ENCODE results near the gene C3orf20.

The C3orf20 gene

GRCh38 chr3:14793126-14793857, 118.4 kb downstream of the C3orf20 start:
- TF ChIP-seq GATA2 (IDR thresholded peaks at IDR 0.05; ENCODE audit: low read depth, low read length), result no peak
- TF ChIP-seq GATA3 (IDR thresholded peaks at IDR 0.05; ENCODE audit: low read depth, low read length), result no peak

DNA sequence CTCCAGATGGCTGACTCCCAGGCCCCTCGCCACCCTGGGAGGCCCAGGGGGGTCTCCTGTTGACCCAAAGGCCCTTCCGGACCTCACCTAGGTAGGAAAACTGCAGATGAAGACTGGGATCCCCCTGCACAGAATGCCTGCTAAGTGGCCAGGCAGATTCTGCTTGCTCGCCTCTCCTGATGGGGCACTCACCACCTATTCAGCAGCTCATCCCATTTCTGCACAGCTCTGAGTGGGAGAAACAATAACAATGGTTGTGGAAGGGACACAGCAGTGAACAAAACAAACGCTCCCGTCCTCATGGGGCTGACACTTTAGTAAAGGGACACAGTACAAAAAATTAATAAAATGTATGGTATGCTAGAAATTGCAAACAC, 118.9 kb downstream of the C3orf20 start:
- no peak for TF ChIP-seq GATA3 (IDR thresholded peaks at IDR 0.05; ENCODE audit: low read depth, low read length)
- TF ChIP-seq GATA2 (IDR thresholded peaks at IDR 0.05; ENCODE audit: low read depth, low read length), result no peak

DNA sequence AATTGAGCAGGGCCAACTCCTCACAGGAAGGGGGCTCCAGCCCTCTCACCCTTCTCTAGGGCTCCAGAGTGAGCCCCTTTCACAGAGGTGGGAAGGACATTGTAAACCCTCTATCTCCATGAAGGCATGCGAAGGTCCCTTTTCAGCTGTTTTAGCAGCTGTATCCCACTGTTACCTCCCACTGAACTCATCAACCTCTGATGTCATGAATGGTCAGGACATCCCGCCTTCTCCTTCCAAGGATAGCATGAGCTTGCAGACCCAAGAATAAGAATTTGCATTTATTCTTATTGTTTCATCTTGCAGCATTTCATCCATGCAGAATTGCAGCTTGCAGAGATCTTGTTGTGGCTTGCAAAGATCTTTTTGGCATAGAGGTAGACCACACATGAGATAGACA, 119.5 kb downstream of the C3orf20 start:
- no peak for TF ChIP-seq GATA3 (IDR thresholded peaks at IDR 0.05; ENCODE audit: low read depth, low read length)
- TF ChIP-seq GATA2 (IDR thresholded peaks at IDR 0.05; ENCODE audit: low read depth, low read length), result no peak

DNA sequence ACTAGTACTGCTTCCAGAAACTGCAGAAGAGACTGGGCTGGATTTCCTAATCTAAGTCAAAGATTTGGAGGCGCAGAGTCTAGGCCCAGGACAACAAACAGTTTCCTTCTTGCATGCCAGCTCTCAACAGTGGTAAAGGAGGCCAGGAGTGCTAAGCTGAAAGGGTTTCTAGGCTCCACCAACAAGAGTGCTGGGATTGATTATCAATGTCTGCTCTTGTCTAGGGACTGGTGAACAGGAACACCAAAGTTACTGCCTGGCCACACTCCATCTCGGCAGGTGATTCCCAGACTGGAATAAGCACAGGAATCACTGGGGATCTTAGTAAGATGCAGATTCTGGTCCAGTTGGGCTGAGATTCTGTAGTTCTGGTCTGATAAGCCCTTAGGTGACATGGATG, 121.1 kb downstream of the C3orf20 start:
- TF ChIP-seq GATA2 (IDR thresholded peaks at IDR 0.05; ENCODE audit: low read depth, low read length) (no peak), GATA3 (IDR thresholded peaks at IDR 0.05; ENCODE audit: low read depth, low read length) (no peak)

DNA sequence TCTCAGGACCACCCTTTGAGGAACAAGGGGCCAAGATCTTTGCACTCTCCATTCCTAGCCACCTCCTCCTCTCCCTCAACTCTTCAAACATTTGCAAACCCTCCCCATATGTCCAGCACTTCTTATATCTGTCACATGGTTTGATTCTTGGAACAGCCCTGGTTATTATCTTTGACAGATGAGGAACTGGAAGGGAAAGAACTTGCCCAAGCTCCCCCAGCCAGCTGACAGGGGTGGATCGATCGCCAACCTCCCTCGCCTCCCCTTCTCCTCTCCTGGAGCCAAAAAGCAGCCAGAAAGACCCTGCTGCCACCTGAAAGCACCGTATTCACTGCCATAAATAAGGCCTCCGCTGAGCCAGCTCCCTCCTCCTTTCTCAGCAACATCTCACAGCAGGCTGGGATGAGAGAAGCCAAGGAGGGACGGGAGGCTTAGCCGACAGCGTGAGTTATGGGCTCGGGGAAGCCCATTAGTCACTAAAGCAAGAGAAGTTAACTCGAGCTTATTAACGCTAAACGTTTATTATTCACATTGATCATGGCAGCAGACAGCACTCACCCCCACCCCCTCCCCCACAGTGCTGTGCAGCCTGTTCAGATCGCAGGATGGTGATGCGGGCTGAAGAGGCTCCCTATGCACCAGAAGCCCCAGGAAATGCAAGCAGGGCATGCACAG, 121.6 kb downstream of the C3orf20 start:
- TF ChIP-seq GATA3 (IDR thresholded peaks at IDR 0.05; ENCODE audit: low read depth, low read length) (no peak), GATA2 (IDR thresholded peaks at IDR 0.05; ENCODE audit: low read depth, low read length) (no peak)

DNA sequence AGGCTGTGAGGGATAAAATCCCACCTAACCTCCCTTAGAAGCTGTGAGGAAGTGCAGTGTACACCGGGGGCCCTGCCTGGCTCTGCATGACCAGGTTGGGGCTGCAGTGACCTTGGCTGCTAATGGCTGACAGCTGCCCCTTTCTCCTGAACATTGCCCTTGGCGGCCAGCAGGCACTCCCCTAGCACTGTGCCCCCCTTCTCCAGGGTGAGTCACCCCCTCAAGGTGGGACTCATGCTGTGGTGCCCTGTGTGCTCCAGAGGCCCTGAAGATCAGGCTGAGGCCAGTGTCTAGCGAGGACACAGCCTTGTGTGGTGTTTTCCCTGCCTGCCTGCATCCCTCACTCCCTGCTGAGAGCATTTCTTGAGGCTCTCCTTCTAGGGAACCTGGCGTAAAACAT, 122.8 kb downstream of the C3orf20 start:
- TF ChIP-seq GATA3 (IDR thresholded peaks at IDR 0.05; ENCODE audit: low read depth, low read length) (no peak), GATA2 (IDR thresholded peaks at IDR 0.05; ENCODE audit: low read depth, low read length) (no peak)

DNA sequence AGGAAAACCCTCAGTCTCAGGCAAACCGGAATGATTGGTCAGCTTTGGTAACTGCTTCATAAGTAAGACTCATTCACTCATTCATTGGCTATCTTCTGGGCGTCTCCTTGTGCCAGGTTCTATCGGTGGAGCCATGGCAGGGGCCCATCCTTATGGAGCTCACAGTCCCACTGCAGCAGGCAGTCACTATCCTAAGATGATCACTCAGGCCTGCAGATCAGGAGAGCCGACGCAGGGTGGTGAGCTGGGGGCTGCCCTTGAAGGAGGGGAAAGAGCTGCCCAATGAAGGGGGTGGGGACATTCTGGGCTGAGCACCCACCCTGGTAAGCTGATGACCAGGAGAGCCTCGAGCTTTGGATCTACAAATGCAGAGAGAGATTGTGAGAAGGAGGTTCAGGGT, 123.3 kb downstream of the C3orf20 start:
- no peak for TF ChIP-seq GATA3 (IDR thresholded peaks at IDR 0.05; ENCODE audit: low read depth, low read length)
- no peak for TF ChIP-seq GATA2 (IDR thresholded peaks at IDR 0.05; ENCODE audit: low read depth, low read length)

- TF ChIP-seq GATA2 (IDR thresholded peaks at IDR 0.05; ENCODE audit: low read depth, low read length) (no peak), GATA3 (IDR thresholded peaks at IDR 0.05; ENCODE audit: low read depth, low read length) (no peak)
Observed at GRCh38 chr3:14799146-14799545, 124.2 kb downstream of the C3orf20 start.

DNA sequence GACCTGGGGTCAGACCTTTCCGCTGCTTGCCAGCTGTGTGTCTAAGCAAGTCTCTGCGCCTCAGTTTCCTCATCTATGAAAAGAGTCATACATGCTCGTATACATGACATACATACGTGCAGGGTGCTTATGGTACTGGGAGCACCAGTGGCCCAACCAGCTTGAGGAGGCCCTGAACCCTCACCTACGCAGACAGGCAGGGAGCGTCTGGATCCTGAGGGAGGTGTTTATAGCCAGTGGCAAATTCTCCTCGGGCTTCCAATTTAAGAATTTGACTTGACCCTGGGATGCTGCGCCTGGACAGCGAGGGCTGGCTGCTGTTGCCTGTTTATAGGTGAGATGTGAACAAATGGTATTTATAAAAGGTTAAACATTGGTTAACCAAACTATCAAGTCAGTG, 126.1 kb downstream of the C3orf20 start:
- TF ChIP-seq GATA3 (IDR thresholded peaks at IDR 0.05; ENCODE audit: low read depth, low read length) (no peak), GATA2 (IDR thresholded peaks at IDR 0.05; ENCODE audit: low read depth, low read length) (no peak)

GRCh38 chr3:14801668-14802380, 126.9 kb downstream of the C3orf20 start:
- TF ChIP-seq GATA2 (IDR thresholded peaks at IDR 0.05; ENCODE audit: low read depth, low read length), result no peak
- no peak for TF ChIP-seq GATA3 (IDR thresholded peaks at IDR 0.05; ENCODE audit: low read depth, low read length)

DNA sequence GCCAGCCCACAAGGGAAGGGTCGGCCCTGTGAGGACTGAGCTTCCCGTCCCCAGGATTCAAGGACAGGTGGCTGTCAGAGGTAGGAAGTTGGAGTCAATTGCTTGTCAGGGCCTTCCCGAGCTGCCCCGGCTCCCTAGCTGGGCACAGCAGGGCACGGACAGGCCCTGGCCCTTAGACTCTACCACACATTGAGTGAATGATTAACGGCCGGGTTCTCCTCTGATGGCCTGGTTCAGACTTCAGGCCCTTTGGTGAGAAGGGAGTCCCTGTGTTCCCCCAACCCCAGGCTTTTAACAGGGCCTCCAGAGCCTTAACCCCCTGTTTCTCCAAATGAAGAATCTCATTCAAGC, 127.4 kb downstream of the C3orf20 start:
- TF ChIP-seq GATA3 (IDR thresholded peaks at IDR 0.05; ENCODE audit: low read depth, low read length), result no peak
- TF ChIP-seq GATA2 (IDR thresholded peaks at IDR 0.05; ENCODE audit: low read depth, low read length), result no peak

- TF ChIP-seq GATA3 (IDR thresholded peaks at IDR 0.05; ENCODE audit: low read depth, low read length) (no peak), GATA2 (IDR thresholded peaks at IDR 0.05; ENCODE audit: low read depth, low read length) (no peak)
Observed at GRCh38 chr3:14803101-14803980, 128.4 kb downstream of the C3orf20 start.

GRCh38 chr3:14803981-14804834, 129.3 kb downstream of the C3orf20 start:
- TF ChIP-seq GATA2 (IDR thresholded peaks at IDR 0.05; ENCODE audit: low read depth, low read length) (no peak), GATA3 (IDR thresholded peaks at IDR 0.05; ENCODE audit: low read depth, low read length) (no peak)
